ENCODE data around the gene UBE3D.
"Not testable (repeated sequence)": the region's sequence is repeated elsewhere in the genome, so short reads cannot be mapped to it uniquely, and the experiment has no call there.

UBE3D gene

GRCh38 chr6:82909551-82909950, 156.1 kb downstream of the UBE3D start:
- no peak for DNase-seq

- DNase-seq, result no peak
Observed at GRCh38 chr6:82908661-82909060, 157.0 kb downstream of the UBE3D start.

GRCh38 chr6:82906951-82907350, 158.7 kb downstream of the UBE3D start:
- DNase-seq, result no peak

GRCh38 chr6:82906489-82906888, 159.2 kb downstream of the UBE3D start:
- no peak for DNase-seq

GRCh38 chr6:82904860-82905259, 160.8 kb downstream of the UBE3D start:
- DNase-seq, result no peak

- no peak for DNase-seq
Observed at GRCh38 chr6:82904257-82904656, 161.4 kb downstream of the UBE3D start.

- DNase-seq, result no peak
Observed at GRCh38 chr6:82902290-82902689, 163.4 kb downstream of the UBE3D start.

- DNase-seq, result no peak
Observed at GRCh38 chr6:82894653-82895259, 170.9 kb downstream of the UBE3D start.

GRCh38 chr6:82893889-82894652, 171.6 kb downstream of the UBE3D start:
- DNase-seq, result no peak

- not testable (repeated sequence) for DNase-seq
Observed at GRCh38 chr6:82891503-82891902, 174.1 kb downstream of the UBE3D start.

- DNase-seq, result no peak
Observed at GRCh38 chr6:82891076-82891475, 174.6 kb downstream of the UBE3D start.

GRCh38 chr6:82890240-82890639, 175.4 kb downstream of the UBE3D start:
- no peak for DNase-seq

GRCh38 chr6:82889143-82889542, 176.5 kb downstream of the UBE3D start:
- no peak for DNase-seq

GRCh38 chr6:82882363-82883023, 183.1 kb downstream of the UBE3D start:
- DNase-seq, result no peak

- no peak for DNase-seq
Observed at GRCh38 chr6:82881519-82881918, 184.1 kb downstream of the UBE3D start.

- no peak for DNase-seq
Observed at GRCh38 chr6:82878812-82879211, 186.8 kb downstream of the UBE3D start.

- no peak for DNase-seq
Observed at GRCh38 chr6:82877213-82878195, 188.1 kb downstream of the UBE3D start.

GRCh38 chr6:82875573-82876185, 190.0 kb downstream of the UBE3D start:
- no peak for DNase-seq

- no peak for DNase-seq
Observed at GRCh38 chr6:82874867-82875266, 190.8 kb downstream of the UBE3D start.

- no peak for DNase-seq
Observed at GRCh38 chr6:82872185-82872584, 193.5 kb downstream of the UBE3D start.

GRCh38 chr6:82870582-82871172, 195.0 kb downstream of the UBE3D start:
- DNase-seq, result no peak

- DNase-seq, result no peak
Observed at GRCh38 chr6:82869493-82869892, 196.1 kb downstream of the UBE3D start.

All from GF-D8 (cell line).